T-cell (primary cell): Measurements from ENCODE around the gene FAM120AOS. TPM values are rescaled to one million over a fixed set of nuclear protein-coding genes. Genes with fewer than 3 reads are reported as not detected.

ENCODE experiments used
- ATAC-seq, 4 experiments: fragments of 200-7000 bp in 3 of 4; fragments of 150-1000 bp in 1 of 4; cut with Tn5 transposase; replicated peaks in 1 of 4; 1 replicate in 3 of 4; 2 replicates in 1 of 4; pipeline ENCODE4 v1.10.0; 2021; ENCODE audit warnings: moderate library complexity in 3 of 4, mild to moderate bottlenecking in 2 of 4, moderate number of reproducible peaks in 1 of 4
- CTCF ChIA-PET, 2 donors: fragments of 300-600 bp; sonication (Branson Sonifier 250); formaldehyde crosslinking; loops; one replicate each; lab custom pipeline; 2022; ENCODE audit warnings: antibody characterized with exemption in 2 of 2; lab: Charles Lee
- POLR2A ChIA-PET, 2 donors: fragments of 300-600 bp; sonication (Branson Sonifier 250); formaldehyde crosslinking; loops; one replicate each; lab custom pipeline; 2022; ENCODE audit warnings: antibody characterized with exemption in 2 of 2; lab: Charles Lee
- DNase-seq, 35 experiments: peaks; one replicate each; pipeline versions ENCODE4 v3.0.0 to v3.0.0-alpha.2; 2013 to 2023
- H3K27ac ChIP-seq: one replicate; pipeline ENCODE4 v1.5.1; 2013; ENCODE audit warnings: low read length
- H3K27me3 ChIP-seq, 2 experiments: replicated peaks in 1 of 2; 1 replicate in 1 of 2; 2 replicates in 1 of 2; pipeline versions ENCODE4 v1.6.1 to v1.7.0; 2013; ENCODE audit warnings: low read length in 1 of 2, mixed read lengths in 1 of 2; ENCODE audit not compliant: control insufficient read depth in 2 of 2, insufficient read depth in 2 of 2; ENCODE audit errors: extremely low read depth in 1 of 2
- H3K36me3 ChIP-seq, 2 donors: 1 replicate in 1 of 2; 2 replicates in 1 of 2; pipeline versions ENCODE4 v1.6.1 to v1.7.0; 2013; ENCODE audit warnings: low read length in 1 of 2; ENCODE audit not compliant: control insufficient read depth in 2 of 2, insufficient read depth in 1 of 2; ENCODE audit errors: extremely low read depth in 1 of 2
- H3K4me1 ChIP-seq, 2 experiments: 1 replicate in 1 of 2; 2 replicates in 1 of 2; pipeline versions ENCODE4 v1.6.1 to v1.7.0; 2013; ENCODE audit warnings: low read length in 2 of 2, mixed read lengths in 1 of 2; ENCODE audit not compliant: insufficient read depth in 2 of 2, control insufficient read depth in 1 of 2; ENCODE audit errors: extremely low read depth in 1 of 2
- H3K4me3 ChIP-seq, 2 donors: 1 replicate in 1 of 2; 2 replicates in 1 of 2; pipeline versions ENCODE4 v1.5.1 to v1.7.0; 2013; ENCODE audit warnings: mild to moderate bottlenecking in 2 of 2, low read length in 1 of 2, moderate library complexity in 1 of 2; ENCODE audit not compliant: control insufficient read depth in 1 of 2; ENCODE audit errors: extremely low read depth in 1 of 2
- H3K9me3 ChIP-seq: 2 replicates; pipeline ENCODE4 v1.7.0; 2013
- H3K27ac Mint-ChIP-seq, 2 donors: one replicate each; pipeline ENCODE4 v1.8.0; 2020 to 2021; ENCODE audit warnings: mild to moderate bottlenecking in 2 of 2, mixed read lengths in 2 of 2
- H3K27me3 Mint-ChIP-seq, 2 donors: one replicate each; pipeline ENCODE4 v1.8.0; 2021 to 2022; ENCODE audit warnings: mixed read lengths in 2 of 2
- H3K36me3 Mint-ChIP-seq: one replicate; pipeline ENCODE4 v1.8.0; 2021; ENCODE audit warnings: mixed read lengths
- H3K4me1 Mint-ChIP-seq, 3 donors: one replicate each; pipeline ENCODE4 v1.8.0; 2020 to 2022; ENCODE audit warnings: mixed read lengths in 3 of 3, mild to moderate bottlenecking in 1 of 3
- H3K4me3 Mint-ChIP-seq, 3 donors: one replicate each; pipeline ENCODE4 v1.8.0; 2020 to 2022; ENCODE audit warnings: mild to moderate bottlenecking in 3 of 3, mixed read lengths in 3 of 3, moderate library complexity in 3 of 3
- H3K9me3 Mint-ChIP-seq, 3 donors: one replicate each; pipeline ENCODE4 v1.8.0; 2020 to 2022; ENCODE audit warnings: mixed read lengths in 3 of 3
- WGBS: methylation state at CpG from one replicate; pipeline ENCODE4 v1.1.5; 2013; ENCODE audit warnings: missing lambda C conversion rate; ENCODE audit not compliant: insufficient coverage; 5-methylcytosine and 5-hydroxymethylcytosine counted together
- total RNA-seq, 35 experiments: library from RNA in 6 of 35; stranded (reverse) in 6 of 35; fragments of 120-200 nt in 1 of 35; gene quantifications; one replicate each; pipeline versions ENCODE4 v1.2.1 to v1.2.4 and lab custom pipeline; 2013 to 2026

FAM120AOS gene
- total RNA-seq, 5 donors from 2014 or later (not counting 1 experiment from before 2014, with no cell fraction given) = 35.7 to 44.0 (median 41.4) TPM

DNA sequence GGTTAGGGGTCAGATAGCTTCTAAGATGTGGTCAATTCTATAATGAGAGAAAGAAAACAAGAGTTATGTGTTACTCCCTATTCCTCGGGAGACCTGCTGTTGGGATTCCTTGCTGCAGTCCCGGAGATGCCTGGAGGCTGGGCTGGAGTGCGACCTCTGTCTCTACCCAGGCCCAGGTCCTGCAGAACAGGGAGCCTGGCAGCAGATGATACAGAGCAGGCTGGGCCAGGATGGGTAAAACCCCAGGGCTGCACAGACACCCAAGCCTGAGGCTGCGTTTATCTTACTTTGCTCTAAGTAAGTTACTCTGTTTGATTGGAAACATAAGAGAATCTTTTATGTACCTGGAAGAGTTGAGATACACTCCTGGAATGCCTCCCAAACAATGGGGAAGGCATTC, 26.9 kb upstream of the FAM120AOS start:
- ATAC-seq (no peak), DNase-seq (no peak)
- Histone ChIP-seq H3K27ac (no peak overlapping the region), H3K4me1 (peaks cover 0 to 8% of the 10 kb centered on the region in 2 experiments), H3K36me3 (peaks cover 10 to 34% of the 10 kb centered on the region in 2 donors), H3K27me3 (no peaks in the 10 kb centered on the region), H3K9me3 (no peaks in the 10 kb centered on the region), H3K4me3 (no peak overlapping the region)
- no peak overlapping the region for H3K27ac Mint-ChIP-seq
- ChIA-PET POLR2A (no interaction called here), CTCF (no interaction called here)
- H3K4me3 Mint-ChIP-seq = no peak overlapping the region
- no peaks in the 10 kb centered on the region for H3K9me3 Mint-ChIP-seq
- WGBS = 100% methylated on average over 3 of the region's 4 CpGs
- no peaks in the 10 kb centered on the region for H3K27me3 Mint-ChIP-seq
- peaks cover 30 to 52% (median 44%) of the 10 kb centered on the region in 3 donors for H3K4me1 Mint-ChIP-seq
- peaks cover 50% of the 10 kb centered on the region for H3K36me3 Mint-ChIP-seq

DNA sequence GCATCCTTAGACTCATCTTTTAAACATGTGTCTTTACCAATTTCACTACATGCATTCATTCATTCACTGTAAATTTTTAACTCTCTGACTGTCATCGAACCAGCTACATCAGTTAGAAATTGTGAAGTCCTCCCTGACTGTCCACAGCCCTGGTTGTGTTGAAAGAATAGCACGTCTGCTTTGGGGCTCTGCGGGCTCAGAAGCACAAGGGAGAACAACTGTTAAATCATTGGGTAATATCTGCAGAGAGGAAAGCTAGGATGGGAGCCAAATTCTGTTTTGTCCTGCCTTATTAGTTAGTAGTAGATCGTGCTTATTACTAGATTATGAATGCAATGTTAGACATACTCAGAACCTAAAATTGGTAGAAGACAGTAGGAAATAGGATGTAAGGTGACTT, 26.3 kb upstream of the FAM120AOS start:
- CTCF ChIA-PET = no interaction called here
- no peaks in the 10 kb centered on the region for H3K27me3 Mint-ChIP-seq
- WGBS = 100% methylated on average over 4 of the region's 4 CpGs
- Histone ChIP-seq H3K4me1 (peaks cover 0 to 8% of the 10 kb centered on the region in 2 experiments), H3K36me3 (peaks cover 10 to 28% of the 10 kb centered on the region in 2 donors), H3K27me3 (no peaks in the 10 kb centered on the region), H3K9me3 (no peaks in the 10 kb centered on the region), H3K27ac (no peak overlapping the region), H3K4me3 (no peak overlapping the region)
- ATAC-seq = no peak
- no peak overlapping the region for H3K27ac Mint-ChIP-seq
- H3K4me1 Mint-ChIP-seq = peaks cover 33 to 52% (median 44%) of the 10 kb centered on the region in 3 donors
- POLR2A ChIA-PET = no interaction called here
- no peak overlapping the region for H3K4me3 Mint-ChIP-seq
- peaks cover 49% of the 10 kb centered on the region for H3K36me3 Mint-ChIP-seq
- DNase-seq = no peak
- no peaks in the 10 kb centered on the region for H3K9me3 Mint-ChIP-seq

DNA sequence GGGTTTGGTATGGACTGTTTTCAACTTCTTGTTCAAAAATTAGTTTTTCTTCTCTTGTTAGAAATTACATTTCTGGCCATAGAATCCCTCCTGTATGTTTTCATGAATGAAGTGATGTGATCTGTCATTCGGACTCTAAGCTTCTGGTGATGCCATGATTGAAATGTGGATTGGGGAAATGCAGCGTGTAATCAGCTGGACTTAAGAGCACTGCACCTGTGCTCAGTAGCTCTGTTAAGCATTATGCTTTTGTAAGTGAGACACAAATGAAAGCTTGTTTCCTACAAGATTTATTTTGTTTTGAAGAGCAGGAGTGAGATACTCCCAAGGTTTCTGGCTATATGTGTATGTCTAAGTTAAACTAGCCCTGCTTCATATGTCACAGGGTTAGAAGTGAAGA, 24.0 kb upstream of the FAM120AOS start:
- DNase-seq (no peak), ATAC-seq (no peak)
- Mint-ChIP-seq H3K4me3 (no peak overlapping the region), H3K9me3 (no peaks in the 10 kb centered on the region), H3K4me1 (peaks cover 33 to 47% (median 45%) of the 10 kb centered on the region in 3 donors), H3K27ac (no peak overlapping the region), H3K27me3 (no peaks in the 10 kb centered on the region), H3K36me3 (peaks cover 44% of the 10 kb centered on the region)
- H3K27ac ChIP-seq = no peak overlapping the region
- no peaks in the 10 kb centered on the region for H3K27me3 ChIP-seq
- CTCF ChIA-PET = no interaction called here
- POLR2A ChIA-PET = no interaction called here
- 83% methylated on average over 1 of the region's 2 CpGs for WGBS
- no peaks in the 10 kb centered on the region for H3K9me3 ChIP-seq
- H3K36me3 ChIP-seq = peaks cover 9 to 33% of the 10 kb centered on the region in 2 donors
- H3K4me3 ChIP-seq = no peak overlapping the region
- peaks cover 0 to 4% of the 10 kb centered on the region in 2 experiments for H3K4me1 ChIP-seq

DNA sequence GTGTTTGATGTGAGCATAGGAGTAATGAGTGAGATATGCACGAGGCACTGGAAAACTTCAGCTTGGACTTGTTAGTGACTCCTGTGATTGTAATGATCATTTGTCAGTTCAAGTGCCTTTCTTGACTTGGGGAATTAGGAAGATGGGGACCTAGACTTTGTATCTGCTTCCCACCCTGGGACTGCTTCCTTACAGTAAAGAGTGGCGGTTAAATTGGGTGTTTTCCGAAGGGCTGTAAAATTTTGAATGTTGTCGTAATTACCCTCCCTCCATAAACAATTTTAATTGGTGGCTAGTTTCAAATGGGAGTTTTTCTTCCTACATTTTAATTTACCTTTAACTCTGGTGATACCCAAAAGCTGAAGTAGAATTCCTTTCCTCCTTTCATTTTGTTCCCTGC, 23.5 kb upstream of the FAM120AOS start:
- ATAC-seq (no peak), DNase-seq (no peak)
- Mint-ChIP-seq H3K36me3 (peaks cover 48% of the 10 kb centered on the region), H3K4me1 (peaks cover 31 to 48% (median 48%) of the 10 kb centered on the region in 3 donors), H3K27me3 (no peaks in the 10 kb centered on the region), H3K4me3 (no peak overlapping the region), H3K9me3 (no peaks in the 10 kb centered on the region), H3K27ac (no peak overlapping the region)
- peaks cover 0 to 4% of the 10 kb centered on the region in 2 experiments for H3K4me1 ChIP-seq
- no peak overlapping the region for H3K27ac ChIP-seq
- H3K4me3 ChIP-seq = no peak overlapping the region
- peaks cover 7 to 33% of the 10 kb centered on the region in 2 donors for H3K36me3 ChIP-seq
- ChIA-PET POLR2A (no interaction called here), CTCF (interaction anchor here in 1 of 2 donors (0.6 to 0.9 kb wide), 3 partner anchors 13 to 449 kb away, joined by 3 to 4 read pairs (median 3); no protein-coding TSS in a partner anchor)
- WGBS = 100% methylated on average over 1 of the region's 4 CpGs
- no peaks in the 10 kb centered on the region for H3K27me3 ChIP-seq
- H3K9me3 ChIP-seq = no peaks in the 10 kb centered on the region

DNA sequence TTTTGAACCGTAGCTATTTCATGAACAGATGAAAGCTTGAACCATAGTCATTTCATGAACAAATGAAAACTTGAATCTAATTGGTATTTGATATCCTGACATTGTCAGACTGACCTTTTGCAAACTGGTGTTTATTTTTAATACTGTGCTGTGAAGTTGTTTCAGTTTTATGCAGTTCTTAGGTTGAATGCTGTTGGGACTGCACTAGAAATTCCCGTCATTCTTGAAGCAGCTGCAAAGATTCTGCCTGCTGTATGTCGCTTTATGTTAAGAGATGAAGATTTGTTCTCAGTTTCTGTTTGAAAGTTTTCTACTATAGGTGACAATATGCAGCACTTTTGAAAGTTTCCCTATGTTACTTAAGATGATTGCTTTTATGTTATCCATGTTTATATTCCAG, 22.5 kb upstream of the FAM120AOS start:
- ChIA-PET CTCF (interaction anchor here in 1 of 2 donors (0.6 kb wide), 2 partner anchors 212 to 1413 kb away, joined by 3 read pairs; no protein-coding TSS in a partner anchor), POLR2A (no interaction called here)
- peaks cover 5 to 37% of the 10 kb centered on the region in 2 donors for H3K36me3 ChIP-seq
- Mint-ChIP-seq H3K4me1 (peaks cover 25 to 45% (median 44%) of the 10 kb centered on the region in 3 donors), H3K4me3 (no peak overlapping the region), H3K36me3 (peaks cover 46% of the 10 kb centered on the region), H3K9me3 (no peaks in the 10 kb centered on the region), H3K27ac (no peak overlapping the region), H3K27me3 (no peaks in the 10 kb centered on the region)
- no peaks in the 10 kb centered on the region for H3K9me3 ChIP-seq
- WGBS = 83% methylated on average over 1 of the region's 3 CpGs
- H3K4me1 ChIP-seq = peaks cover 0 to 2% of the 10 kb centered on the region in 2 experiments
- no peak overlapping the region for H3K27ac ChIP-seq
- ATAC-seq (no peak), DNase-seq (no peak)
- H3K4me3 ChIP-seq = no peak overlapping the region
- no peaks in the 10 kb centered on the region for H3K27me3 ChIP-seq

DNA sequence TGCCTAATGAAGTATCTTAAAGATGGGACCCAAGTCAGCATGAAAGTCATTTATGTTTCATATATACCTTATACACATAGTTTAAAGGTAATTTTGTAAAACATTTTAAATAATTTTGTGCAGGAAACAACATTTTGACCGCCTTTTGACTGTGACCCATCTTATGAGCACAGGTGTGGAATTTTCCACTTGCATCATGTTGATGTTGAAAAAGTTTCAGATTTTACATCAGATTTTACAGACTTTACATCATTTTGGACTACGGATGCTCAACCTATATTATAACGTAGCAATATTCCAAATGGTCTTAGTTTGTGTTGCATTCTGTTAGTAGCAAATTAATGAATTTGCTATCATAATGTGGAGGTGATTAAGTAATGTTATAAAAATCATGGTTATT, 21.7 kb upstream of the FAM120AOS start:
- WGBS = no CpG with 5 or more reads among the region's 3 CpGs
- no peaks in the 10 kb centered on the region for H3K27me3 Mint-ChIP-seq

More for the DNA sequence above, 21.7 kb upstream of the FAM120AOS start:
- Mint-ChIP-seq H3K4me1 (peaks cover 25 to 48% (median 47%) of the 10 kb centered on the region in 3 donors), H3K27ac (no peak overlapping the region), H3K36me3 (peaks cover 47% of the 10 kb centered on the region), H3K4me3 (no peak overlapping the region), H3K9me3 (no peaks in the 10 kb centered on the region)
- Histone ChIP-seq H3K9me3 (no peaks in the 10 kb centered on the region), H3K27me3 (no peaks in the 10 kb centered on the region), H3K4me3 (no peak overlapping the region), H3K4me1 (no peaks in the 10 kb centered on the region), H3K36me3 (peaks cover 2 to 35% of the 10 kb centered on the region in 2 donors), H3K27ac (no peak overlapping the region)
- ChIA-PET CTCF (interaction anchor here in 1 of 2 donors (0.6 kb wide), 2 partner anchors 211 to 1412 kb away, joined by 3 read pairs; no protein-coding TSS in a partner anchor), POLR2A (interaction anchor here in 1 of 2 donors (0.6 kb wide), 1 partner anchor 205 kb away, joined by 3 read pairs; no protein-coding TSS in a partner anchor)
- ATAC-seq (no peak), DNase-seq (no peak)
